HepG2 (cell line): ENCODE results near the gene SMAD6. TPM values are rescaled to one million over a fixed set of nuclear protein-coding genes. Genes with fewer than 3 reads are reported as not detected.

ENCODE experiments used
- KLF16 ChIP-seq, 2 experiments: sonication (generic) in 1 of 2; formaldehyde crosslinking in 1 of 2; IDR thresholded peaks; 2 replicates each; pipeline versions ENCODE4 v1.6.1 to v1.8.0; 2016 to 2023; ENCODE audit warnings: missing genetic modification reagents in 2 of 2, missing compliant biosample characterization in 1 of 2
- MTF2 ChIP-seq: sonication (generic); formaldehyde crosslinking; IDR thresholded peaks from 2 replicates; pipeline ENCODE4 v1.5.0; 2020; ENCODE audit warnings: missing genetic modification reagents, borderline replicate concordance
- PLSCR1 ChIP-seq: sonication (generic); formaldehyde crosslinking; IDR thresholded peaks from 2 replicates; pipeline ENCODE4 v1.5.0; 2020; ENCODE audit warnings: missing genetic modification reagents, mild to moderate bottlenecking, borderline replicate concordance
- RFXAP ChIP-seq: sonication (generic); formaldehyde crosslinking; IDR thresholded peaks from 2 replicates; pipeline ENCODE4 v1.4.0; 2020; ENCODE audit warnings: missing genetic modification reagents, borderline replicate concordance
- ZBTB20 ChIP-seq: sonication (generic); formaldehyde crosslinking; IDR thresholded peaks from 2 replicates; pipeline ENCODE4 v1.8.1; 2023; ENCODE audit warnings: missing genetic modification reagents, low read depth, mild to moderate bottlenecking, borderline replicate concordance
- ZGPAT ChIP-seq: IDR thresholded peaks from 2 replicates; pipeline ENCODE4 v1.6.1; 2016; ENCODE audit warnings: mild to moderate bottlenecking
- ZHX1 ChIP-seq: sonication (generic); formaldehyde crosslinking; IDR thresholded peaks from 2 replicates; pipeline ENCODE4 v1.8.1; 2022; ENCODE audit warnings: low read depth, mild to moderate bottlenecking, missing genetic modification reagents
- ZNF296 ChIP-seq: sonication (generic); formaldehyde crosslinking; conservative IDR thresholded peaks from 2 replicates; pipeline ENCODE4 v1.5.0; 2020; ENCODE audit warnings: mild to moderate bottlenecking, missing genetic modification reagents
- polyA plus RNA-seq, 8 experiments: library from polyadenylated mRNA; depleted of rRNA in 3 of 8; stranded (reverse) in 7 of 8; unstranded in 1 of 8; fragments of >200 nt; fragmentation: Illumina TruSeq in 4 of 8; extraction: Trizol in 4 of 8; gene quantifications; 2 replicates each; pipeline versions ENCODE4 v1.2.1 to v1.2.3, GENCODE V29; 2011 to 2016; ENCODE audit warnings: low read depth in 4 of 8, missing spikeins in 1 of 8, mixed read lengths in 1 of 8; ENCODE audit not compliant: insufficient read depth in 1 of 8
- total RNA-seq, 5 experiments: library from RNA; depleted of rRNA; stranded (reverse); fragments of >200 nt; fragmentation: Illumina TruSeq; extraction: Trizol; gene quantifications; 2 replicates each; pipeline ENCODE4 v1.2.3, GENCODE V29; 2016; ENCODE audit warnings: low read depth in 1 of 5

The SMAD6 gene
- total and polyA plus RNA-seq, 2 of the 13 experiments (the other 11 are each of a cell fraction or from before 2014, with no cell fraction given): 3.3 to 4.4 TPM

- no peak for TF ChIP-seq ZHX1 (CRISPR knock-in tag)
- TF ChIP-seq ZBTB20 (CRISPR knock-in tag): 0 out of 2 replicates have a peak, but pooled peaks have one; percentile 20
- TF ChIP-seq ZGPAT (CRISPR knock-in tag): peak; percentile 14; the same call in 1 of the 2 replicates
- TF ChIP-seq MTF2 (CRISPR knock-in tag): 0 out of 2 replicates have a peak, but pooled peaks have one; percentile 40
- no peak for TF ChIP-seq KLF16 (CRISPR knock-in tag; IDR thresholded peaks at IDR 0.05)
- TF ChIP-seq ZNF296: no peak
- 0 out of 2 replicates have a peak, but pooled peaks have one; percentile 50 for TF ChIP-seq RFXAP (CRISPR knock-in tag)
- TF ChIP-seq PLSCR1: no peak
Observed at GRCh38 chr15:66702787-66703539, 927 bp downstream of the SMAD6 start (continued).
